Measurements from ENCODE around the gene RBP3.

Gene RBP3

GRCh38 chr10:47365431-47366180, 17.4 kb downstream of the RBP3 start:
- Mint-ChIP-seq H3K9me3 (no peaks in the 10 kb centered on the region), H3K27me3 (no peaks in the 10 kb centered on the region), H3K4me3 (no peak overlapping the region), H3K36me3 (ENCODE audit: low read depth) (no peaks in the 10 kb centered on the region), H3K27ac (no peak overlapping the region), H3K4me1 (no peaks in the 10 kb centered on the region)
- no peak for ATAC-seq
- no peak for DNase-seq

- Mint-ChIP-seq H3K4me3 (no peak overlapping the region), H3K27ac (no peak overlapping the region), H3K9me3 (no peaks in the 10 kb centered on the region), H3K4me1 (no peaks in the 10 kb centered on the region), H3K27me3 (no peaks in the 10 kb centered on the region), H3K36me3 (ENCODE audit: low read depth) (no peaks in the 10 kb centered on the region)
- ATAC-seq (no peak), DNase-seq (no peak)
Observed at GRCh38 chr10:47366181-47366631, 18.0 kb downstream of the RBP3 start.

GRCh38 chr10:47366731-47367460, 18.7 kb downstream of the RBP3 start:
- DNase-seq (no peak), ATAC-seq (no peak)
- no peaks in the 10 kb centered on the region for H3K9me3 Mint-ChIP-seq
- no peak overlapping the region for H3K27ac Mint-ChIP-seq
- no peaks in the 10 kb centered on the region for H3K36me3 Mint-ChIP-seq (ENCODE audit: low read depth)
- no peak overlapping the region for H3K4me3 Mint-ChIP-seq
- no peaks in the 10 kb centered on the region for H3K27me3 Mint-ChIP-seq
- H3K4me1 Mint-ChIP-seq: no peaks in the 10 kb centered on the region

DNA sequence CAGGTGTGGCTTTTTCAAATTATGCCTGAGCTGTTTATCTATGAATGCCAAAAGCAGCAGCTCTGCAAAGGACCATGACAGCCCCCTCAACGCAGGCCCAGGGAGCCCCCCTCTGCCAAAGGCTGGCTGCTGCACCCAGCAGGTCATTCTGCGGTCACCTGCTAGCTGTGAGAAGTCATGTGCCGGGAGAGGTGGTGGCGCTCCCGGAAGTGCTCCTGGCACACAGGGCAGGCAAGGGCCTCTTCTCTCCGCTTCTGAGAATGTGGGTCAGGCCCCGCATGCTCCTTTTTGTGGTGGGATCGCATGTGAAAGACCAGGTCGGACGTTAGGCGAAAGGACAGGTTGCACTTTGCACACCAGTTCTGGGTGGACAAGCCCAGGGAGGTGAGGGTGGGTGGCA, 19.5 kb downstream of the RBP3 start:
- H3K27me3 Mint-ChIP-seq: no peaks in the 10 kb centered on the region
- no peaks in the 10 kb centered on the region for H3K9me3 Mint-ChIP-seq
- no peaks in the 10 kb centered on the region for H3K4me1 Mint-ChIP-seq
- no peak overlapping the region for H3K27ac Mint-ChIP-seq
- no peak overlapping the region for H3K4me3 Mint-ChIP-seq
- no peaks in the 10 kb centered on the region for H3K36me3 Mint-ChIP-seq (ENCODE audit: low read depth)
- no peak for ATAC-seq
- DNase-seq: no peak

DNA sequence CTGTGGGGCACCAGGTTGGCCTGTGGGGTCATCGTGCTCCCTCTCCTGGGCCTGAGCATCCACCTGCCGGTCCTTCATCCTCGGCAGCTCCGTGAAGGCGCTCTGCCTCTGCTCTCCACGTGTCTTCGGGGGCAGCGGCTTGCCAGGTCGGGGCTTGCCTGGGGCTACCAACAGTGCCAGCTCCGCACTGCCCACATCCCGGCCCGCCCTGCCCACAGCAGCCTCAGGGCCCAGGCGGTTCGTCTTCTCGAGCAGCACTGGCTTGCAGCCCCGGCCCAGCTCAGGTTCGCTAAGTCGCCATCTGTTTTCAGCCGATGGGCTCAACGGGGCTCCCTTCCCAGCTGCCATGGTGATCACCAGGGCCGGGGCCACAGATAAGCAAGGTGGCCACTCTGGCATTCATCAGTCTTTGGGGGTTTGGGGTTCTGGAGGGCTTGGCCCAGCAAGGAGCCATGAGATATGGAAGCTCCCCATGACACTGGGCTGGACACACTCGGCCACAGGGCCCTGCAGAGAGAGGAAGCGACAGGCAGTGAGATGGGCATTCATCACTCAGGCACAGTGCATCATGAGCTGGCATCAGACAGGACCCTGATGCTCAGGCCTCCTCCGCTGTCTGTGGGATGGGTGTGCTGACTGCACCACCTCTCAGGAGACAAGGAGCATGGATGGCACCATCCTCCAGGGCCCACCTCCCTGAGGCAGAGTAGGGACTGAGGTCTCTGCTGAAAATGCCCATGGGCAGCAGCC, 20.4 kb downstream of the RBP3 start:
- Mint-ChIP-seq H3K4me3 (no peak overlapping the region), H3K27ac (no peak overlapping the region), H3K9me3 (no peaks in the 10 kb centered on the region), H3K27me3 (no peaks in the 10 kb centered on the region), H3K36me3 (ENCODE audit: low read depth) (no peaks in the 10 kb centered on the region), H3K4me1 (no peaks in the 10 kb centered on the region)
- ATAC-seq: no peak
- no peak for DNase-seq

GRCh38 chr10:47369251-47369894, 21.2 kb downstream of the RBP3 start:
- Mint-ChIP-seq H3K27ac (no peak overlapping the region), H3K4me1 (no peaks in the 10 kb centered on the region), H3K4me3 (no peak overlapping the region), H3K36me3 (ENCODE audit: low read depth) (no peaks in the 10 kb centered on the region), H3K27me3 (no peaks in the 10 kb centered on the region), H3K9me3 (no peaks in the 10 kb centered on the region)
- ATAC-seq (no peak), DNase-seq (no peak)

DNA sequence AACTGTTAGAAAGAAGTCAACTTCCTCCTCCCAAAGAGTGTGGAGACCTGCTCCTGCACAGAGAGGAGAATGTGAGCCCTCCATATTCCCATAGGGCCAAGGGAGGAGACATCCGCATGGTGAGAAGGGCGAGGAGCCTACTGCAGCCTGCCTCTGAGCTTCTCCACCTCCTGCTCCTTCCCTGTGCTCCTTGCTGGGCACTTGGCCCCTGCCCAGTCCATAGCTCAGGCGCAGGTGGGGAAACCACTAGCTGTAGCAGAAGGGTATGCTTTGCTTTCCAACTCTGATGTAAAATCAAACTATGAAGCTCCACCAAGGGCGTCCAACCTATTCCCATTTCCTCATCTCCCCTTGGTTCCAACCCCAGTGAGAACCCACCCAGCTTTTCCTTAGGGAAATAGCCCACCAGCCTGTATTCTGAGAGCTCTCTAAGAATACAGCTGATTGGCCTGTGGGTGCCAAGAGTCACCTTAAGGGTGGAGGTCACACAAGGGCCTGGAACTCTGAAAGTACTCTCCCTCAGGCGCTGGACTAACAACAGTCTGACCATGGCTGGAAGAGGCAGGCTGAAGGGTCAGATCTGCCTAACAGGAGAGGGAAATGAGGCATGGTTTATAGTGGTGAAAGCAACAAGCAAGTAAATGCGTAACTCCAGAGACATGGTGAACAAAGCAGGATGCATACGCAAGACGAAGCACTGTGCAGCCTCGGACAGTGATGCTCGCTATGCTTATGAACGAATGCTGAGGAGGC, 22.0 kb downstream of the RBP3 start:
- Mint-ChIP-seq H3K36me3 (ENCODE audit: low read depth) (no peaks in the 10 kb centered on the region), H3K4me3 (no peak overlapping the region), H3K27me3 (no peaks in the 10 kb centered on the region), H3K4me1 (no peaks in the 10 kb centered on the region), H3K9me3 (no peaks in the 10 kb centered on the region), H3K27ac (no peak overlapping the region)
- no peak for ATAC-seq
- DNase-seq: no peak

DNA sequence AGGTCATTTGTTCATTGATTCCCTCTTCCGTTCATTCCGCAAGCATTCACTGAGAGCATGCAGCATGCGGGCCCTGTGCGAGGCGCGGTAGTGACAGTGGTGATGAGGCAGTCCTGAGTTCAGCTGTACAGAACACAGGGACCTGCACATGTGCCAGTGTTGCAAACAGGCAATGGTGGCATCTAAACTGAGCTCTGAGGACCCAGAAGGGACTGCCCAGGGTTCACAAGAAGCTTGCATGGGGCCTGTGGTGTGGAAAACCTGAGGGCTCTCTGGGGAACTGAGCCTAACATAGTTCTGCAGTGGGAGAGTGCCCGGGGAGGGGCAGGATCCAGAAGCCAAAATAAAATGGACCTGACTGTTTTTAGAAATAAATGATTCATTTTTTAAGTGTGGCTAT, 22.7 kb downstream of the RBP3 start:
- no peak overlapping the region for H3K27ac Mint-ChIP-seq
- no peaks in the 10 kb centered on the region for H3K36me3 Mint-ChIP-seq (ENCODE audit: low read depth)
- ATAC-seq (no peak), DNase-seq (no peak)
- H3K4me1 Mint-ChIP-seq: no peaks in the 10 kb centered on the region
- H3K4me3 Mint-ChIP-seq: no peak overlapping the region
- H3K27me3 Mint-ChIP-seq: peaks cover 4% of the 10 kb centered on the region
- H3K9me3 Mint-ChIP-seq: no peaks in the 10 kb centered on the region

- Mint-ChIP-seq H3K27ac (no peak overlapping the region), H3K4me1 (no peaks in the 10 kb centered on the region), H3K36me3 (ENCODE audit: low read depth) (no peaks in the 10 kb centered on the region), H3K4me3 (no peak overlapping the region), H3K9me3 (no peaks in the 10 kb centered on the region), H3K27me3 (peaks cover 11% of the 10 kb centered on the region)
- ATAC-seq: no peak
- DNase-seq: no peak
Observed at GRCh38 chr10:47371629-47372485, 23.7 kb downstream of the RBP3 start.

GRCh38 chr10:47372726-47373125, 24.6 kb downstream of the RBP3 start:
- Mint-ChIP-seq H3K4me3 (no peak overlapping the region), H3K27ac (no peak overlapping the region), H3K4me1 (no peaks in the 10 kb centered on the region), H3K9me3 (no peaks in the 10 kb centered on the region), H3K27me3 (peaks cover 20% of the 10 kb centered on the region), H3K36me3 (ENCODE audit: low read depth) (no peaks in the 10 kb centered on the region)
- DNase-seq (no peak), ATAC-seq (no peak)

GRCh38 chr10:47374611-47375536, 26.7 kb downstream of the RBP3 start:
- Mint-ChIP-seq H3K4me3 (no peak overlapping the region), H3K36me3 (ENCODE audit: low read depth) (no peaks in the 10 kb centered on the region), H3K27ac (no peak overlapping the region), H3K4me1 (no peaks in the 10 kb centered on the region), H3K27me3 (peaks cover 36% of the 10 kb centered on the region), H3K9me3 (no peaks in the 10 kb centered on the region)
- ATAC-seq (no peak), DNase-seq (no peak)

DNA sequence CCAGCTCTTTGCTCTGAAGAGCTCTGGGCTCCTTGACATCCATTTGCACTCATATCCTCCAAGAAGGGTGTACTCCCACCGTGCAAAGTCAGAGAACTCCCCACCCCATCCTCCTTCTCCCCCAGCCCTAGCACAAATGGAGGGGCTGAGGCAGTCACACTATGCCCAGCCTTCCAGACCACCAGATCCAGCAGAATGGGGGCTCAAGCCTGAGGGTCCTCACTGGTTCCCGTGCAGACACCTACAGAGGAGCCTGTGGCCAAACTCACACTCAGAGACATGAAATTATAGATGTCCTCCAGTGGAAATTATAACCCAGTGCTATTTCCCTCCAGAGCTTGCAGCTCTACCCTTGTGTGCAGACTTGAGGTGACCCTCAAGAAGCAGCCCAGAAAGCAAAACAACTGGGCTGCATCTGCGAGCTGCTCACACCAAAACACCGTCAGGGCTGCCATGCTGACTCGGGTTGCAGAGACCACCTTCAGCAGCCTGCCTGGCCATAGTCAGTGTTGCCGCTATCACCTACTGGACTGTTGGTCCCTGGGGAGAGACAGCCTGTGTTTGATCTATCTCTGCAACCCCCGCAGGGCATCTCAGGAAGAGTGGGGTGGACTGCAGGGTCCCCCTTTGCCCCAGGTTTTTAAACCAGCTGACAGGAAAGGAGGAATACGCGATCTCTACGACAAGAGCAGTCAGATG, 28.5 kb downstream of the RBP3 start:
- H3K27me3 Mint-ChIP-seq: peaks cover 47% of the 10 kb centered on the region
- no peaks in the 10 kb centered on the region for H3K9me3 Mint-ChIP-seq
- DNase-seq: no peak
- H3K4me1 Mint-ChIP-seq: no peaks in the 10 kb centered on the region
- no peaks in the 10 kb centered on the region for H3K36me3 Mint-ChIP-seq (ENCODE audit: low read depth)
- no peak for ATAC-seq
- no peak overlapping the region for H3K4me3 Mint-ChIP-seq
- no peak overlapping the region for H3K27ac Mint-ChIP-seq
